Glutamatergic neuron (in vitro differentiated cells): ENCODE data around the gene CEP72. TPM values are rescaled to one million over a fixed set of nuclear protein-coding genes. Genes with fewer than 3 reads are reported as not detected.

ENCODE experiments used
- DNase-seq: peaks from one replicate; pipeline ENCODE4 v3.0.0; 2022
- H3K27ac Mint-ChIP-seq: one replicate; pipeline ENCODE4 v1.8.0; 2020; ENCODE audit warnings: mild to moderate bottlenecking, mixed read lengths, inconsistent platforms; ENCODE audit not compliant: unreplicated experiment
- H3K27me3 Mint-ChIP-seq: one replicate; pipeline ENCODE4 v1.8.0; 2020; ENCODE audit warnings: mild to moderate bottlenecking, moderate library complexity, mixed read lengths, inconsistent platforms; ENCODE audit not compliant: unreplicated experiment
- H3K36me3 Mint-ChIP-seq: one replicate; pipeline ENCODE4 v1.8.0; 2020; ENCODE audit warnings: mild to moderate bottlenecking, mixed read lengths, inconsistent platforms; ENCODE audit not compliant: unreplicated experiment
- H3K4me1 Mint-ChIP-seq: one replicate; pipeline ENCODE4 v1.8.0; 2020; ENCODE audit warnings: mild to moderate bottlenecking, low read depth, mixed read lengths, inconsistent platforms; ENCODE audit not compliant: unreplicated experiment
- H3K4me3 Mint-ChIP-seq: one replicate; pipeline ENCODE4 v1.8.0; 2020; ENCODE audit warnings: mild to moderate bottlenecking, mixed read lengths, inconsistent platforms; ENCODE audit not compliant: unreplicated experiment
- H3K9me3 Mint-ChIP-seq: one replicate; pipeline ENCODE4 v1.8.0; 2020; ENCODE audit warnings: mild to moderate bottlenecking, moderate library complexity, mixed read lengths, inconsistent platforms; ENCODE audit not compliant: unreplicated experiment
- total RNA-seq: library from RNA; stranded (reverse); fragmentation: NEBNext Ultra II Directional; extraction: Animal tissue kit (Norgen Biotek cat#: 25700); gene quantifications from one replicate; pipeline ENCODE4 v1.2.1, GENCODE V29; 2021; ENCODE audit not compliant: unreplicated experiment
- TF ChIP-seq, protein P1 (sequence below): fragments of 200-600 bp; sonication (generic); IDR thresholded peaks from one replicate; pipeline ENCODE4 v1.5.0; 2021; ENCODE audit not compliant: partially characterized antibody, unreplicated experiment

The CEP72 gene
- total RNA-seq, 1 donor from 2014 or later, result 43.9 TPM

- Mint-ChIP-seq H3K27ac (no peak overlapping the region), H3K9me3 (peaks cover 6% of the 10 kb centered on the region), H3K27me3 (peaks cover 9% of the 10 kb centered on the region), H3K4me1 (no peaks in the 10 kb centered on the region), H3K36me3 (no peaks in the 10 kb centered on the region), H3K4me3 (no peak overlapping the region)
- TF ChIP-seq, protein P1, sequence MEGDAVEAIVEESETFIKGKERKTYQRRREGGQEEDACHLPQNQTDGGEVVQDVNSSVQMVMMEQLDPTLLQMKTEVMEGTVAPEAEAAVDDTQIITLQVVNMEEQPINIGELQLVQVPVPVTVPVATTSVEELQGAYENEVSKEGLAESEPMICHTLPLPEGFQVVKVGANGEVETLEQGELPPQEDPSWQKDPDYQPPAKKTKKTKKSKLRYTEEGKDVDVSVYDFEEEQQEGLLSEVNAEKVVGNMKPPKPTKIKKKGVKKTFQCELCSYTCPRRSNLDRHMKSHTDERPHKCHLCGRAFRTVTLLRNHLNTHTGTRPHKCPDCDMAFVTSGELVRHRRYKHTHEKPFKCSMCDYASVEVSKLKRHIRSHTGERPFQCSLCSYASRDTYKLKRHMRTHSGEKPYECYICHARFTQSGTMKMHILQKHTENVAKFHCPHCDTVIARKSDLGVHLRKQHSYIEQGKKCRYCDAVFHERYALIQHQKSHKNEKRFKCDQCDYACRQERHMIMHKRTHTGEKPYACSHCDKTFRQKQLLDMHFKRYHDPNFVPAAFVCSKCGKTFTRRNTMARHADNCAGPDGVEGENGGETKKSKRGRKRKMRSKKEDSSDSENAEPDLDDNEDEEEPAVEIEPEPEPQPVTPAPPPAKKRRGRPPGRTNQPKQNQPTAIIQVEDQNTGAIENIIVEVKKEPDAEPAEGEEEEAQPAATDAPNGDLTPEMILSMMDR, result no peak
- DNase-seq, result no peak
Observed at GRCh38 chr5:637581-638450, 25.7 kb downstream of the CEP72 start.

GRCh38 chr5:638501-639252, 26.5 kb downstream of the CEP72 start:
- H3K27ac Mint-ChIP-seq, result no peak overlapping the region
- H3K9me3 Mint-ChIP-seq, result peaks cover 4% of the 10 kb centered on the region
- TF ChIP-seq, protein P1, result no peak
- no peaks in the 10 kb centered on the region for H3K36me3 Mint-ChIP-seq
- no peak overlapping the region for H3K4me3 Mint-ChIP-seq
- H3K27me3 Mint-ChIP-seq, result peaks cover 9% of the 10 kb centered on the region
- peaks cover 4% of the 10 kb centered on the region for H3K4me1 Mint-ChIP-seq
- DNase-seq, result no peak

- peaks cover 7% of the 10 kb centered on the region for H3K27me3 Mint-ChIP-seq
- H3K36me3 Mint-ChIP-seq, result no peaks in the 10 kb centered on the region
- peaks cover 6% of the 10 kb centered on the region for H3K4me1 Mint-ChIP-seq
- H3K27ac Mint-ChIP-seq, result no peak overlapping the region
- TF ChIP-seq, protein P1, result no peak
- DNase-seq, result no peak
- no peak overlapping the region for H3K4me3 Mint-ChIP-seq
- peaks cover 4% of the 10 kb centered on the region for H3K9me3 Mint-ChIP-seq
Observed at GRCh38 chr5:639253-639530, 27.1 kb downstream of the CEP72 start.

DNA sequence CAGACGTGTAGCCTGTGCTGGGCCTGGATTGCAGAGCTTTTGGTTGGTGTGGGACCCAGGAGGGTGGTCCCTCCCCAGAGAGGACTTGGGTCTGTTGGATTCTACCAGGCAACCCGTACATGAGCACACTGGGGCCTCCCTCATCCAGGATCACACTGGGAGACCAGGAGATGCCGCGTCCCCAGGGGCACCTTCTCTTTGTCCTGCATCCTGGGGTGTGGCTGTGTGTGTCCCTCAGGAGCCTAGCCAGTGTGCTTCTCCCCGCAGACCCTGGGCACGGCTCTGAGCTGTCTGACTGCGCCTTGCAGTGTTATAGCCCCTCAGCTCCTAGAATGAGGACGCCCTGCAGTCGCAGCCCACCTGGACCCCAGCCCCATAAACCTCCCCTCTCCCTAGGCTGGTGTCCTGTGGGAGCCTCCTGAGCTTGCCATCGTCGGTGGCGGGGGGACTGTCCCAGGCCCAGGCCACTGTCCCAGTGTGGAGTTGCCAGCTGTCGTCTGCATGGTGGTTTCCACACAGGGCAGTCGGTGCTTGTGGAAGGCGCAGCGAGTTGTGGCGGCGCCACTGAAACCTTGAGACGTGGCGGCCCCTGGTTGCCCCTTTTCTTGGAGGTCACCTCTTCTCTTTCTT, 27.6 kb downstream of the CEP72 start:
- H3K27me3 Mint-ChIP-seq, result peaks cover 7% of the 10 kb centered on the region
- no peak overlapping the region for H3K27ac Mint-ChIP-seq
- DNase-seq, result no peak
- H3K4me3 Mint-ChIP-seq, result no peak overlapping the region
- TF ChIP-seq, protein P1, result no peak
- no peaks in the 10 kb centered on the region for H3K36me3 Mint-ChIP-seq
- H3K4me1 Mint-ChIP-seq, result peaks cover 8% of the 10 kb centered on the region
- H3K9me3 Mint-ChIP-seq, result peaks cover 4% of the 10 kb centered on the region
